Neural cell (in vitro differentiated cells): ENCODE results near the gene BAAT.

Source experiments
- CTCF ChIP-seq: fragments of 450-650 bp; IDR thresholded peaks from 2 replicates; pipeline ENCODE4 v1.5.1; 2014; ENCODE audit warnings: antibody characterized with exemption, mild to moderate bottlenecking, moderate library complexity; ENCODE audit not compliant: poor library complexity, severe bottlenecking
- EZH2 ChIP-seq: fragments of 200-600, 300-800 bp; shearing (Covaris generic), sonication (generic); IDR thresholded peaks from 2 replicates; pipeline ENCODE4 v1.6.1; 2014; ENCODE audit warnings: antibody characterized with exemption, low read length, borderline replicate concordance, mild to moderate bottlenecking; ENCODE audit not compliant: insufficient read depth, poor library complexity, severe bottlenecking
- MXI1 ChIP-seq: fragments of 450-650 bp; conservative IDR thresholded peaks from 2 replicates; pipeline ENCODE4 v1.6.1; 2014; ENCODE audit warnings: antibody characterized with exemption, mild to moderate bottlenecking; ENCODE audit not compliant: poor library complexity, severe bottlenecking
- POLR2AphosphoS5 ChIP-seq: IDR thresholded peaks from 2 replicates; pipeline ENCODE4 v1.6.1; 2012
- REST ChIP-seq: IDR thresholded peaks from 2 replicates; pipeline ENCODE4 v1.6.1; 2012; ENCODE audit warnings: borderline replicate concordance

DNA sequence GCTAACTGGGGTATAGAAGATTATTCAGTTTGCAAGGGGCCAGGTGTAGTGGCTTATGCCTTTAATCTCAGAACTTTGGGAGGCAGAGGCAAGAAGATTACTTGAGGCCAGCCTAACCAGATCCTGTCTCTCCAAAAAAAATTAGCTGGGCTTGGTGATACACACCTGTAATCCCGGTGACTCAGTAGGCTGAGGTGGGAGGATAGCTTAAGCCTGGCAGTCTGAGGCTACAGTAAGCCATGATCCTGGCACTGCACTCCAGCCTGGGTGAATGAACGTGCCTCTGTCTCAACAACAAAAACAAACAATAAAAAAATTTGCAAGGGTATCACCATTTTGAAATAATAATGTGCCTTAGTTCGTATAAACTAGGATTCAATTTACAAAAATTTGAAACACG lies 51.3 kb downstream of the BAAT start:
- no peak for TF ChIP-seq CTCF
- TF ChIP-seq REST = no peak
- no peak for TF ChIP-seq POLR2AphosphoS5
- no peak for TF ChIP-seq MXI1
- TF ChIP-seq EZH2 = no peak
